Pancreas (tissue), 10 donors: ENCODE measurements around the gene TWNK. TPM values are rescaled to one million over a fixed set of nuclear protein-coding genes. Genes with fewer than 3 reads are reported as not detected.

Experiments
- ATAC-seq, 4 donors: fragments of 200-7000 bp; cut with Tn5 transposase; one replicate each; pipeline versions ENCODE4 v1.8.0 to v1.9.1; 2020; ENCODE audit warnings: mild to moderate bottlenecking in 4 of 4, moderate library complexity in 4 of 4
- DNase-seq, 6 donors: peaks; one replicate each; pipeline ENCODE4 v3.0.0-alpha.2; 2020
- FAIRE-seq: peaks from 2 replicates; lab custom pipeline; 2012; peaks lifted over from hg19 to GRCh38; lab: Jason Lieb, UNC
- H3K27ac ChIP-seq, 4 donors: fragments of 200-600 bp; sonication (generic); 1 replicate in 3 of 4; 2 replicates in 1 of 4; pipeline versions ENCODE4 v1.5.0 to v1.8.0; 2020
- H3K27me3 ChIP-seq, 4 donors: fragments of 200-600 bp; one replicate each; pipeline ENCODE4 v1.8.0; 2021
- H3K36me3 ChIP-seq, 3 donors: fragments of 200-600 bp; sonication (generic) in 1 of 3; one replicate each; pipeline versions ENCODE4 v1.5.0 to v1.8.0; 2020 to 2021
- H3K4me1 ChIP-seq, 3 donors: fragments of 200-600 bp; one replicate each; pipeline ENCODE4 v1.8.0; 2021
- H3K4me3 ChIP-seq, 4 donors: fragments of 200-600 bp; sonication (generic) in 2 of 4; one replicate each; pipeline versions ENCODE4 v1.5.0 to v1.8.0; 2020 to 2021
- H3K9me3 ChIP-seq, 4 donors: fragments of 200-600 bp; one replicate each; pipeline ENCODE4 v1.8.0; 2021
- CTCF ChIP-seq, 4 donors: fragments of 200-600 bp; sonication (generic) in 3 of 4; IDR thresholded peaks; one replicate each; pipeline versions ENCODE4 v1.5.0 to v1.8.0; 2021; ENCODE audit warnings: antibody characterized with exemption in 4 of 4
- WGBS, 2 donors: extraction: QIAGEN DNeasy Blood & Tissue Kit; methylation state at CpG; one replicate each; pipeline ENCODE4 v1.1.7; 2013; 5-methylcytosine and 5-hydroxymethylcytosine counted together
- intact Hi-C, 3 donors: fragments of 100-400 bp; cut with DNase I; formaldehyde crosslinking; loops; one replicate each; pipeline versions ENCODE4 v1.11.1 to v1.14.2; 2022
- polyA plus RNA-seq, 2 donors: library from polyadenylated mRNA; stranded (reverse); fragments of 200-250 nt; gene quantifications; one replicate each; pipeline ENCODE4 v1.2.3, GENCODE V29; 2013
- total RNA-seq, 6 donors: library from RNA; stranded (reverse); fragmentation: NEBNext Ultra II Directional in 4 of 6; extraction: Animal tissue kit (Norgen Biotek cat#: 25700) in 4 of 6; gene quantifications; one replicate each; pipeline versions ENCODE4 v1.2.1 to v1.2.4, GENCODE V29; 2021 to 2023
- donor health status: healthy with polysubstance abuse.
- donor health status: DM: no; HTN: no; CAD: no; lungs with moderate emphysema.
- donor health status: DM: no; HTN: no; CAD: no.
- donor health status: control.
- donor health status: control.
- donor health status: Bipolar disorder and iron deficiency.
- donor health status: DM: yes; HTN: yes; CAD: no.
- donor health status: DM: no; HTN: no; CAD: no.
- donor health status: DM: no; HTN: no; CAD: no.
- donor health status: DM: yes; HTN: yes; CAD: no.

Gene TWNK
- total and polyA plus RNA-seq, 8 donors, result 1.7 to 5.4 (median 3.3) TPM

GRCh38 chr10:101005361-101005760 lies 18.0 kb downstream of the TWNK start:
- H3K27me3 ChIP-seq, result no peaks in the 10 kb centered on the region
- no peak overlapping the region for H3K27ac ChIP-seq
- DNase-seq, result peak in 1 of 6 donors; percentile 45
- FAIRE-seq, result no peak
- intact Hi-C loops, result no loop called here
- TF ChIP-seq CTCF (IDR thresholded peaks at IDR 0.05), result no peak
- H3K36me3 ChIP-seq, result peaks cover 0 to 13% (median 9%) of the 10 kb centered on the region in 3 donors
- ATAC-seq, result no peak
- WGBS, 2 donors, result 92 to 94% methylated on average over 23 of the region's 23 CpGs
- H3K4me1 ChIP-seq, result peaks cover 0 to 9% (median 0%) of the 10 kb centered on the region in 3 donors
- H3K4me3 ChIP-seq, result no peak overlapping the region
- H3K9me3 ChIP-seq, result no peaks in the 10 kb centered on the region

GRCh38 chr10:101005869-101006567 lies 18.7 kb downstream of the TWNK start:
- peak in 1 of 6 donors; percentile 31 for DNase-seq
- Histone ChIP-seq H3K9me3 (no peaks in the 10 kb centered on the region), H3K4me1 (peaks cover 0 to 7% (median 0%) of the 10 kb centered on the region in 3 donors), H3K27ac (no peak overlapping the region), H3K4me3 (no peak overlapping the region), H3K27me3 (no peaks in the 10 kb centered on the region), H3K36me3 (peaks cover 0 to 13% (median 9%) of the 10 kb centered on the region in 3 donors)
- no peak for TF ChIP-seq CTCF (IDR thresholded peaks at IDR 0.05)
- 93 to 97% methylated on average over 4 of the region's 4 CpGs for WGBS, 2 donors
- intact Hi-C loops, result no loop called here
- no peak for FAIRE-seq
- no peak for ATAC-seq

- Histone ChIP-seq H3K27me3 (no peaks in the 10 kb centered on the region), H3K4me1 (peaks cover 0 to 2% (median 0%) of the 10 kb centered on the region in 3 donors), H3K9me3 (no peaks in the 10 kb centered on the region), H3K27ac (no peak overlapping the region), H3K36me3 (peaks cover 0 to 13% (median 9%) of the 10 kb centered on the region in 3 donors), H3K4me3 (no peak overlapping the region)
- peak in 1 of 6 donors; percentile 77 for DNase-seq
- WGBS, 2 donors, result 90% methylated on average over 32 to 33 of the region's 33 CpGs
- intact Hi-C loops, result no loop called here
- FAIRE-seq, result no peak
- TF ChIP-seq CTCF (IDR thresholded peaks at IDR 0.05), result no peak
- no peak for ATAC-seq
These were observed 19.3 kb downstream of the TWNK start for GRCh38 chr10:101006593-101007098.

- ATAC-seq (peak in 1 of 4 donors; percentile 20), DNase-seq (peak in 2 of 6 donors; percentile 42 to 43), FAIRE-seq (no peak)
- no peak overlapping the region for H3K4me3 ChIP-seq
- TF ChIP-seq CTCF (IDR thresholded peaks at IDR 0.05), result no peak
- no peaks in the 10 kb centered on the region for H3K4me1 ChIP-seq
- no peaks in the 10 kb centered on the region for H3K27me3 ChIP-seq
- no peak overlapping the region for H3K27ac ChIP-seq
- intact Hi-C loops, result no loop called here
- H3K36me3 ChIP-seq, result peaks cover 0 to 13% (median 9%) of the 10 kb centered on the region in 3 donors
- 77 to 85% methylated on average over 11 of the region's 11 CpGs for WGBS, 2 donors
- no peaks in the 10 kb centered on the region for H3K9me3 ChIP-seq
These were observed 19.9 kb downstream of the TWNK start for GRCh38 chr10:101007099-101007711.
